ENCODE data around the gene ADGRV1. TPM values are rescaled to one million over a fixed set of nuclear protein-coding genes. Genes with fewer than 3 reads are reported as not detected.

Gene ADGRV1
- polyA plus RNA-seq, 1 donor from 2014 or later: 3.7 TPM

- H3K9me3 ChIP-seq (ENCODE audit: low read length): no peaks in the 10 kb centered on the region
- no peak overlapping the region for H3K4me3 ChIP-seq (ENCODE audit: low read length)
- H3K9ac ChIP-seq (ENCODE audit: low read length): no peak overlapping the region
- H4K20me1 ChIP-seq (ENCODE audit: insufficient read depth): no peaks in the 10 kb centered on the region
- no peaks in the 10 kb centered on the region for H3K79me2 ChIP-seq (replicated peaks; ENCODE audit: insufficient read depth, low read length)
- H3K36me3 ChIP-seq (ENCODE audit: insufficient read depth, low read length): no peaks in the 10 kb centered on the region
- TF ChIP-seq POLR2AphosphoS5 (IDR thresholded peaks at IDR 0.05) (no peak), EZH2 (IDR thresholded peaks at IDR 0.05; ENCODE audit: borderline replicate concordance, insufficient read depth, low read length, poor library complexity, severe bottlenecking) (no peak), TAF1 (IDR thresholded peaks at IDR 0.05; ENCODE audit: low read depth) (no peak), RAD21 (conservative IDR thresholded peaks at IDR 0.05) (no peak), SMC3 (conservative IDR thresholded peaks at IDR 0.05; ENCODE audit: poor library complexity) (no peak), EP300 (conservative IDR thresholded peaks at IDR 0.05; ENCODE audit: poor library complexity, severe bottlenecking) (no peak), MXI1 (conservative IDR thresholded peaks at IDR 0.05; ENCODE audit: poor library complexity, severe bottlenecking) (no peak), CTCF (IDR thresholded peaks at IDR 0.05; ENCODE audit: poor library complexity, severe bottlenecking) (no peak), REST (IDR thresholded peaks at IDR 0.05; ENCODE audit: borderline replicate concordance) (no peak)
- H3K4me2 ChIP-seq (ENCODE audit: low read length): no peak overlapping the region
- no peak overlapping the region for H3K27ac ChIP-seq (ENCODE audit: low read length)
- H3F3A ChIP-seq (ENCODE audit: insufficient read depth, low read length, poor library complexity, severe bottlenecking): no peaks in the 10 kb centered on the region
- H3K9me2 ChIP-seq (ENCODE audit: insufficient read depth, low read length): no peaks in the 10 kb centered on the region
- no peaks in the 10 kb centered on the region for H3K27me3 ChIP-seq (ENCODE audit: insufficient read depth, low read depth, low read length)
- H2AFZ ChIP-seq (ENCODE audit: low read depth, low read length): no peak overlapping the region
Measured at GRCh38 chr5:91166059-91166807, 607.6 kb downstream of the ADGRV1 start.

- Histone ChIP-seq H3K36me3 (ENCODE audit: insufficient read depth, low read length) (no peaks in the 10 kb centered on the region), H3F3A (ENCODE audit: insufficient read depth, low read length, poor library complexity, severe bottlenecking) (no peaks in the 10 kb centered on the region), H3K4me2 (ENCODE audit: low read length) (no peak overlapping the region), H3K9ac (ENCODE audit: low read length) (no peak overlapping the region), H2AFZ (ENCODE audit: low read depth, low read length) (no peak overlapping the region), H3K27ac (ENCODE audit: low read length) (no peak overlapping the region), H4K20me1 (ENCODE audit: insufficient read depth) (no peaks in the 10 kb centered on the region), H3K9me3 (ENCODE audit: low read length) (no peaks in the 10 kb centered on the region), H3K79me2 (replicated peaks; ENCODE audit: insufficient read depth, low read length) (no peaks in the 10 kb centered on the region), H3K4me3 (ENCODE audit: low read length) (no peak overlapping the region), H3K27me3 (ENCODE audit: insufficient read depth, low read depth, low read length) (no peaks in the 10 kb centered on the region), H3K9me2 (ENCODE audit: insufficient read depth, low read length) (no peaks in the 10 kb centered on the region)
- TF ChIP-seq EZH2 (IDR thresholded peaks at IDR 0.05; ENCODE audit: borderline replicate concordance, insufficient read depth, low read length, poor library complexity, severe bottlenecking) (no peak), SMC3 (conservative IDR thresholded peaks at IDR 0.05; ENCODE audit: poor library complexity) (no peak), MXI1 (conservative IDR thresholded peaks at IDR 0.05; ENCODE audit: poor library complexity, severe bottlenecking) (no peak), EP300 (conservative IDR thresholded peaks at IDR 0.05; ENCODE audit: poor library complexity, severe bottlenecking) (no peak), POLR2AphosphoS5 (IDR thresholded peaks at IDR 0.05) (no peak), CTCF (IDR thresholded peaks at IDR 0.05; ENCODE audit: poor library complexity, severe bottlenecking) (no peak), RAD21 (conservative IDR thresholded peaks at IDR 0.05) (no peak), TAF1 (IDR thresholded peaks at IDR 0.05; ENCODE audit: low read depth) (no peak), REST (IDR thresholded peaks at IDR 0.05; ENCODE audit: borderline replicate concordance) (no peak)
Measured at GRCh38 chr5:91168859-91169258, 610.3 kb downstream of the ADGRV1 start.

Measured in neural cell (in vitro differentiated cells).